ENCODE data around the gene EFCAB8.

Gene EFCAB8

GRCh38 chr20:32990426-32990825 lies 131.7 kb downstream of the EFCAB8 start:
- TF ChIP-seq MAX (IDR thresholded peaks at IDR 0.05) = no peak
- TF ChIP-seq CEBPB (IDR thresholded peaks at IDR 0.05) = no peak
- no peak for TF ChIP-seq FOXM1 (IDR thresholded peaks at IDR 0.05; ENCODE audit: borderline replicate concordance, low read depth)
- no peak for TF ChIP-seq CREB1 (IDR thresholded peaks at IDR 0.05; ENCODE audit: low read depth)
- TF ChIP-seq TAF1 (IDR thresholded peaks at IDR 0.05; ENCODE audit: low read depth) = no peak
- no peak for TF ChIP-seq NFIC (IDR thresholded peaks at IDR 0.05)
- TF ChIP-seq EGR1 (IDR thresholded peaks at IDR 0.05) = no peak
- no peak for TF ChIP-seq TCF12 (IDR thresholded peaks at IDR 0.05; ENCODE audit: low read depth)
- TF ChIP-seq USF1 (IDR thresholded peaks at IDR 0.05) = no peak
- no peak for TF ChIP-seq EP300 (IDR thresholded peaks at IDR 0.05; ENCODE audit: borderline replicate concordance)
- no peak for TF ChIP-seq REST (IDR thresholded peaks at IDR 0.05; ENCODE audit: low read depth)
- no peak for TF ChIP-seq YY1 (IDR thresholded peaks at IDR 0.05; ENCODE audit: low read depth)
- no peak for TF ChIP-seq ZBTB7A (IDR thresholded peaks at IDR 0.05; ENCODE audit: low read depth)
- no peak for TF ChIP-seq TEAD4 (IDR thresholded peaks at IDR 0.05)
- no peak for TF ChIP-seq RAD21 (IDR thresholded peaks at IDR 0.05; ENCODE audit: low read depth)

GRCh38 chr20:32991383-32991782 lies 132.7 kb downstream of the EFCAB8 start:
- TF ChIP-seq YY1 (IDR thresholded peaks at IDR 0.05; ENCODE audit: low read depth) (no peak), EP300 (IDR thresholded peaks at IDR 0.05; ENCODE audit: borderline replicate concordance) (no peak), USF1 (IDR thresholded peaks at IDR 0.05) (no peak), ZBTB7A (IDR thresholded peaks at IDR 0.05; ENCODE audit: low read depth) (no peak), EGR1 (IDR thresholded peaks at IDR 0.05) (no peak), TCF12 (IDR thresholded peaks at IDR 0.05; ENCODE audit: low read depth) (no peak), NFIC (IDR thresholded peaks at IDR 0.05) (no peak), RAD21 (IDR thresholded peaks at IDR 0.05; ENCODE audit: low read depth) (no peak), TEAD4 (IDR thresholded peaks at IDR 0.05) (no peak), CREB1 (IDR thresholded peaks at IDR 0.05; ENCODE audit: low read depth) (no peak), MAX (IDR thresholded peaks at IDR 0.05) (no peak), TAF1 (IDR thresholded peaks at IDR 0.05; ENCODE audit: low read depth) (no peak), REST (IDR thresholded peaks at IDR 0.05; ENCODE audit: low read depth) (no peak), CEBPB (IDR thresholded peaks at IDR 0.05) (no peak)

- TF ChIP-seq YY1 (IDR thresholded peaks at IDR 0.05; ENCODE audit: low read depth) = no peak
- TF ChIP-seq CREB1 (IDR thresholded peaks at IDR 0.05; ENCODE audit: low read depth) = no peak
- no peak for TF ChIP-seq TAF1 (IDR thresholded peaks at IDR 0.05; ENCODE audit: low read depth)
- no peak for TF ChIP-seq CEBPB (IDR thresholded peaks at IDR 0.05)
- no peak for TF ChIP-seq TCF12 (IDR thresholded peaks at IDR 0.05; ENCODE audit: low read depth)
- no peak for TF ChIP-seq TEAD4 (IDR thresholded peaks at IDR 0.05)
- no peak for TF ChIP-seq USF1 (IDR thresholded peaks at IDR 0.05)
- TF ChIP-seq FOXM1 (IDR thresholded peaks at IDR 0.05; ENCODE audit: borderline replicate concordance, low read depth) = no peak
Observed at GRCh38 chr20:32991792-32992641, 133.3 kb downstream of the EFCAB8 start.

- no peak for TF ChIP-seq CEBPB (IDR thresholded peaks at IDR 0.05)
Observed at GRCh38 chr20:32993496-32994050, 134.8 kb downstream of the EFCAB8 start.

- TF ChIP-seq REST (IDR thresholded peaks at IDR 0.05; ENCODE audit: low read depth) (no peak), TCF12 (IDR thresholded peaks at IDR 0.05; ENCODE audit: low read depth) (no peak), CEBPB (IDR thresholded peaks at IDR 0.05) (no peak), USF1 (IDR thresholded peaks at IDR 0.05) (no peak), NFIC (IDR thresholded peaks at IDR 0.05) (no peak), EP300 (IDR thresholded peaks at IDR 0.05; ENCODE audit: borderline replicate concordance) (no peak), MAX (IDR thresholded peaks at IDR 0.05) (no peak), FOXM1 (IDR thresholded peaks at IDR 0.05; ENCODE audit: borderline replicate concordance, low read depth) (no peak)
Observed at GRCh38 chr20:32995802-32996201, 137.1 kb downstream of the EFCAB8 start.

Data from Ishikawa (cell line).